Measurements from ENCODE around the gene CIART.
"Not testable (repeated sequence)": the region's sequence is repeated elsewhere in the genome, so short reads cannot be mapped to it uniquely, and the experiment has no call there.

The CIART gene

DNA sequence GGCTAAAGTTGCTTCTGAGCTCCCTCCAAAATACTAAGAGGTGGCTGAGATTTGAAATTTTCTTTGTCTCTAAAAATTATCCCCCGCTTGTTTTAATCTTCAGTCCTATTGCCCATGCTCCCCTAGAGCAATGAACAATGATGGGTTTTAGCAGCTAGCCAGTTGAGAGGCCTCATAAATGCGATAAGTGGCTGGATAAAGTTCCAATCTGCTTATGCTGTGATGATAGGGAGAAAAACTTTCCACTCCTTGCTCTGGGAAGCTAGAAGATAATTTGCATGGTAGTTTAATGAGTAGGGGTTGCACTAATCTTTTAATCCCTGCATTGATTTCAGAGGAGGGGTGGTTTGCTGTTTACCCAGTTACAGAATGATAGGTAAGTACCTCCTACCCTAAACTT lies 29.4 kb downstream of the CIART start:
- no peak for DNase-seq

DNA sequence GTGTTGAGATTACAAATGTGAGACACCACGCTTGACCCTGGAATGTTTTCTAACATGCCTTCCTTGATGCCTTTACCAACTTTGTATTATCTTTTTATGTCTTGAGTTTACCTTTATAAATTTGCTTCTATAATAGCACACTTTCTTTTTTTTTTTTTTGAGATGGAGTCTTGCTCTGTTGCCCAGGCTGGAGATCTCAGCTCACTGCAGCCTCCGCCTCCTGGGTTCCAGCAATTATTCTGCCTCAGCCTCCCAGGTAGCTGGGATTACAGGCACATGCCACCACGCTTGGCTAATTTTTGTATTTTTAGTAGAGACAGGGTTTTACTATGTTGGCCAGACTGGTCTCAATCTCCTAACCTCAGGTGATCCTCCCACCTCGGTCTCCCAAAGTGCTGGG lies 32.3 kb downstream of the CIART start:
- not testable (repeated sequence) for DNase-seq

DNA sequence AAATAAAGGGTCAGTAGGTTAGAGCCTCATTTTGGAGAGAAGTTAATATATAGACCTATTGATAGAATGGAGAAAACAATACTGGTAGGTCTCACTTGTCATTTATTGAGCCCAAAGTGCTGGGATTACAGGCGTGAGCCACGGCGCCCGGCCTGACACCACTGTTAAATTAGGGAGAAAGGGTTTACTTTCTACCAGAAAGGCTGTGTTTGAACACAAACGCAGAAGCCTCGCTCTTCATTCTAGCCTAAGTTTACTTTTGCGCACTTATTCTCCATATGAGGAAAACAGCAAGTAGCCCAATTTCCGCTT lies 38.3 kb downstream of the CIART start:
- DNase-seq, result no peak

DNA sequence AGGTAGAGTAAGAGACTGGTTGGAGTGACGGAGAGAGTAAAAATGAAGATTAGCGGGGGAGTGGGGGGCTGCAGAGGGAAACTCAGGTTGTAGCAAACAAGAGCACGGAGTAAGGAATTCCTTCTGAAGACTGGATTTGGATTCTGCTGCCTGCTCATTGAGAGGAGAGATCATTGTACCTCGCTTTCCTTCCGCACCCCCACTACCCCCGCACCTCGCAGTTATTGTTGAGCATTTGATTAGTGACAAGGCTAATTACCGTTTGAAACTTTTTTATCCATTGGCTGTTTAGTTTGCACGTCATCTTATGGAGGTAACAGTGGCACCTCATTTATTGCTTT lies 39.4 kb downstream of the CIART start:
- no peak for DNase-seq

DNA sequence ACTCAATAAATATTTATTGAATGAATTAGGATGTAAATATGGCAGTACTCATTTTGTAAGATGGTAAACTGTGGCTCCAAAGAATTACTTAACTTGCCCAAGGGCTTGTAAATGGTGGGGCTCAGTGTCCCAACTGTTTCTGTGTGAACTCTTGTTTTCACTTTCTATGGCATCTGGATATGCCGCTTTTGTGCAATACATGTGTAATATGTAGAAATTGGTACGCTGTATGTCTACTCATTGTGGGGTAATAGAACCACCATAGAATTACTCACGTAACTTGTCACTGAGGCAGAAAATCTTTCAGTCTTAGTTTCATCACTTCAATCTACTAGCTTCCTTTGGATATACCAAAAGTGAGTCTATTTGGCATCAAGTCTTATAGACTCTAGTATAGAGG lies 40.0 kb downstream of the CIART start:
- no peak for DNase-seq

DNA sequence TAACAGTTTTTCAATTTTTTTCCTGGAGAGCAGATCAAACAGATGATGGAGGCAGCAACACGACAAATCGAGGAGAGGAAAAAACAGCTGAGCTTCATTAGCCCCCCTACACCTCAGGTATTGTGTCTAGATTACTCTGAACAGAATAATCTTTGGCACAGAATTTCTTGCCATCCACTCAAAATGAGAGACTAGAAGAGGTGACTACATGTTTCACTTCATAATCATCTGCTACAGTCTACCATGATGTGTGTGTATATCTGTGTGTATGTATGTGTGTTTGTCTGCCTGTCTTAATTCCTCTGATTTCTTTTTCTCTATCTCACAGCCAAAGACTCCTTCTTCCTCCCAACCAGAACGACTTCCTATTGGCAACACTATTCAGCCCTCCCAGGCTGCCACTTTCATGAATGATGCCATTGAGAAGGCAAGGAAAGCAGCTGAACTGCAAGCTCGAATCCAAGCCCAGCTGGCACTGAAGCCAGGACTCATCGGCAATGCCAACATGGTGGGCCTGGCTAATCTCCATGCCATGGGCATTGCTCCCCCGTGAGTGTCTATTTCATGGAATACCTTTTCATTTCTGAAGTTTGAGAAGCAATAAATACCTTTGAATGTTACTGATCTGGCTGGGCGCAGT lies 50.4 kb downstream of the CIART start:
- no peak for DNase-seq

All from fibroblast of skin of right biceps (primary cell).